Activated naive CD8-positive, alpha-beta T cell treated with anti-CD3 and anti-CD28 coated beads for 36 hours (primary cell): ENCODE measurements around the gene KCNMA1. TPM values are rescaled to one million over a fixed set of nuclear protein-coding genes. Genes with fewer than 3 reads are reported as not detected.

Source experiments
- DNase-seq: peaks from one replicate; pipeline ENCODE4 v3.0.0; 2021
- H3K27ac Mint-ChIP-seq: one replicate; pipeline ENCODE4 v1.8.0; 2022; ENCODE audit warnings: mild to moderate bottlenecking, moderate library complexity, mixed read lengths
- H3K27me3 Mint-ChIP-seq: one replicate; pipeline ENCODE4 v1.8.0; 2022; ENCODE audit warnings: mild to moderate bottlenecking, mixed read lengths
- H3K36me3 Mint-ChIP-seq: one replicate; pipeline ENCODE4 v1.8.0; 2021; ENCODE audit warnings: mild to moderate bottlenecking, mixed read lengths
- H3K4me1 Mint-ChIP-seq: one replicate; pipeline ENCODE4 v1.8.0; 2021; ENCODE audit warnings: mixed read lengths
- H3K4me3 Mint-ChIP-seq: one replicate; pipeline ENCODE4 v1.8.0; 2022; ENCODE audit warnings: mild to moderate bottlenecking, moderate library complexity, mixed read lengths
- H3K9me3 Mint-ChIP-seq: one replicate; pipeline ENCODE4 v1.8.0; 2022; ENCODE audit warnings: mixed read lengths
- total RNA-seq, 2 experiments: library from RNA; stranded (reverse); gene quantifications; one replicate each; pipeline ENCODE4 v1.2.3, GENCODE V29; 2021

KCNMA1 gene
- total RNA-seq, 2 experiments from 2014 or later, result not detected

- H3K36me3 Mint-ChIP-seq, result no peaks in the 10 kb centered on the region
- DNase-seq, result no peak
- H3K4me3 Mint-ChIP-seq, result no peak overlapping the region
- H3K4me1 Mint-ChIP-seq, result peaks cover 8% of the 10 kb centered on the region
- H3K27ac Mint-ChIP-seq, result no peak overlapping the region
- H3K9me3 Mint-ChIP-seq, result no peaks in the 10 kb centered on the region
- no peaks in the 10 kb centered on the region for H3K27me3 Mint-ChIP-seq
Observed at GRCh38 chr10:77045085-77045484, 592.5 kb downstream of the KCNMA1 start.

GRCh38 chr10:77043420-77043763, 594.2 kb downstream of the KCNMA1 start:
- Mint-ChIP-seq H3K36me3 (no peaks in the 10 kb centered on the region), H3K27me3 (no peaks in the 10 kb centered on the region), H3K4me1 (peaks cover 8% of the 10 kb centered on the region), H3K27ac (no peak overlapping the region), H3K9me3 (no peaks in the 10 kb centered on the region), H3K4me3 (no peak overlapping the region)
- no peak for DNase-seq

GRCh38 chr10:77042706-77043419, 594.7 kb downstream of the KCNMA1 start:
- Mint-ChIP-seq H3K4me1 (peaks cover 11% of the 10 kb centered on the region), H3K9me3 (no peaks in the 10 kb centered on the region), H3K27me3 (no peaks in the 10 kb centered on the region), H3K36me3 (no peaks in the 10 kb centered on the region), H3K27ac (no peak overlapping the region), H3K4me3 (no peak overlapping the region)
- DNase-seq, result no peak

- Mint-ChIP-seq H3K36me3 (no peaks in the 10 kb centered on the region), H3K9me3 (no peaks in the 10 kb centered on the region), H3K4me3 (peak overlapping the region; percentile 47), H3K27me3 (no peaks in the 10 kb centered on the region), H3K27ac (peak overlapping the region; percentile 69), H3K4me1 (peaks cover 12% of the 10 kb centered on the region)
- peak; percentile 2 for DNase-seq
Observed at GRCh38 chr10:77041636-77042258, 595.9 kb downstream of the KCNMA1 start.

- no peak overlapping the region for H3K27ac Mint-ChIP-seq
- no peaks in the 10 kb centered on the region for H3K9me3 Mint-ChIP-seq
- no peaks in the 10 kb centered on the region for H3K36me3 Mint-ChIP-seq
- H3K4me1 Mint-ChIP-seq, result peaks cover 12% of the 10 kb centered on the region
- no peak overlapping the region for H3K4me3 Mint-ChIP-seq
- no peak for DNase-seq
- no peaks in the 10 kb centered on the region for H3K27me3 Mint-ChIP-seq
Observed at GRCh38 chr10:77038407-77038806, 599.2 kb downstream of the KCNMA1 start.

- DNase-seq, result no peak
- H3K4me1 Mint-ChIP-seq, result peaks cover 12% of the 10 kb centered on the region
- no peaks in the 10 kb centered on the region for H3K9me3 Mint-ChIP-seq
- no peaks in the 10 kb centered on the region for H3K27me3 Mint-ChIP-seq
- no peak overlapping the region for H3K27ac Mint-ChIP-seq
- no peaks in the 10 kb centered on the region for H3K36me3 Mint-ChIP-seq
- no peak overlapping the region for H3K4me3 Mint-ChIP-seq
Observed at GRCh38 chr10:77037735-77038403, 599.7 kb downstream of the KCNMA1 start.

GRCh38 chr10:77036993-77037734, 600.4 kb downstream of the KCNMA1 start:
- Mint-ChIP-seq H3K27ac (no peak overlapping the region), H3K9me3 (no peaks in the 10 kb centered on the region), H3K4me1 (peaks cover 12% of the 10 kb centered on the region), H3K4me3 (no peak overlapping the region), H3K36me3 (no peaks in the 10 kb centered on the region), H3K27me3 (no peaks in the 10 kb centered on the region)
- DNase-seq, result no peak

GRCh38 chr10:77036276-77036675, 601.3 kb downstream of the KCNMA1 start:
- Mint-ChIP-seq H3K4me1 (peaks cover 5% of the 10 kb centered on the region), H3K36me3 (no peaks in the 10 kb centered on the region), H3K27ac (no peak overlapping the region), H3K27me3 (no peaks in the 10 kb centered on the region), H3K4me3 (no peak overlapping the region), H3K9me3 (no peaks in the 10 kb centered on the region)
- no peak for DNase-seq

- no peak overlapping the region for H3K27ac Mint-ChIP-seq
- peaks cover 5% of the 10 kb centered on the region for H3K4me1 Mint-ChIP-seq
- H3K36me3 Mint-ChIP-seq, result no peaks in the 10 kb centered on the region
- no peaks in the 10 kb centered on the region for H3K9me3 Mint-ChIP-seq
- H3K27me3 Mint-ChIP-seq, result no peaks in the 10 kb centered on the region
- H3K4me3 Mint-ChIP-seq, result no peak overlapping the region
- no peak for DNase-seq
Observed at GRCh38 chr10:77034795-77035194, 602.8 kb downstream of the KCNMA1 start.

- no peak overlapping the region for H3K27ac Mint-ChIP-seq
- no peak overlapping the region for H3K4me3 Mint-ChIP-seq
- no peaks in the 10 kb centered on the region for H3K36me3 Mint-ChIP-seq
- DNase-seq, result no peak
- peaks cover 5% of the 10 kb centered on the region for H3K4me1 Mint-ChIP-seq
- no peaks in the 10 kb centered on the region for H3K27me3 Mint-ChIP-seq
- H3K9me3 Mint-ChIP-seq, result no peaks in the 10 kb centered on the region
Observed at GRCh38 chr10:77034240-77034639, 603.4 kb downstream of the KCNMA1 start.

- Mint-ChIP-seq H3K36me3 (no peaks in the 10 kb centered on the region), H3K27me3 (peaks cover 6% of the 10 kb centered on the region), H3K4me3 (no peak overlapping the region), H3K9me3 (no peaks in the 10 kb centered on the region), H3K4me1 (no peaks in the 10 kb centered on the region), H3K27ac (no peak overlapping the region)
- no peak for DNase-seq
Observed at GRCh38 chr10:77032188-77032570, 605.4 kb downstream of the KCNMA1 start.

GRCh38 chr10:77031531-77032187, 605.9 kb downstream of the KCNMA1 start:
- no peaks in the 10 kb centered on the region for H3K4me1 Mint-ChIP-seq
- no peak for DNase-seq
- H3K4me3 Mint-ChIP-seq, result no peak overlapping the region
- H3K27ac Mint-ChIP-seq, result no peak overlapping the region
- H3K36me3 Mint-ChIP-seq, result no peaks in the 10 kb centered on the region
- no peaks in the 10 kb centered on the region for H3K9me3 Mint-ChIP-seq
- H3K27me3 Mint-ChIP-seq, result peaks cover 9% of the 10 kb centered on the region

- H3K9me3 Mint-ChIP-seq, result no peaks in the 10 kb centered on the region
- peaks cover 9% of the 10 kb centered on the region for H3K27me3 Mint-ChIP-seq
- H3K4me1 Mint-ChIP-seq, result no peaks in the 10 kb centered on the region
- H3K27ac Mint-ChIP-seq, result no peak overlapping the region
- no peaks in the 10 kb centered on the region for H3K36me3 Mint-ChIP-seq
- H3K4me3 Mint-ChIP-seq, result no peak overlapping the region
- DNase-seq, result no peak
Observed at GRCh38 chr10:77030974-77031373, 606.6 kb downstream of the KCNMA1 start.

GRCh38 chr10:77029777-77030717, 607.6 kb downstream of the KCNMA1 start:
- no peak overlapping the region for H3K4me3 Mint-ChIP-seq
- H3K9me3 Mint-ChIP-seq, result no peaks in the 10 kb centered on the region
- H3K27ac Mint-ChIP-seq, result no peak overlapping the region
- peaks cover 9% of the 10 kb centered on the region for H3K27me3 Mint-ChIP-seq
- DNase-seq, result no peak
- H3K36me3 Mint-ChIP-seq, result no peaks in the 10 kb centered on the region
- H3K4me1 Mint-ChIP-seq, result no peaks in the 10 kb centered on the region
